Measurements from ENCODE around the gene KRTAP10-5. TPM values are rescaled to one million over a fixed set of nuclear protein-coding genes. Genes with fewer than 3 reads are reported as not detected.

Gene KRTAP10-5
- total and polyA plus RNA-seq, 10 donors, result not detected

DNA sequence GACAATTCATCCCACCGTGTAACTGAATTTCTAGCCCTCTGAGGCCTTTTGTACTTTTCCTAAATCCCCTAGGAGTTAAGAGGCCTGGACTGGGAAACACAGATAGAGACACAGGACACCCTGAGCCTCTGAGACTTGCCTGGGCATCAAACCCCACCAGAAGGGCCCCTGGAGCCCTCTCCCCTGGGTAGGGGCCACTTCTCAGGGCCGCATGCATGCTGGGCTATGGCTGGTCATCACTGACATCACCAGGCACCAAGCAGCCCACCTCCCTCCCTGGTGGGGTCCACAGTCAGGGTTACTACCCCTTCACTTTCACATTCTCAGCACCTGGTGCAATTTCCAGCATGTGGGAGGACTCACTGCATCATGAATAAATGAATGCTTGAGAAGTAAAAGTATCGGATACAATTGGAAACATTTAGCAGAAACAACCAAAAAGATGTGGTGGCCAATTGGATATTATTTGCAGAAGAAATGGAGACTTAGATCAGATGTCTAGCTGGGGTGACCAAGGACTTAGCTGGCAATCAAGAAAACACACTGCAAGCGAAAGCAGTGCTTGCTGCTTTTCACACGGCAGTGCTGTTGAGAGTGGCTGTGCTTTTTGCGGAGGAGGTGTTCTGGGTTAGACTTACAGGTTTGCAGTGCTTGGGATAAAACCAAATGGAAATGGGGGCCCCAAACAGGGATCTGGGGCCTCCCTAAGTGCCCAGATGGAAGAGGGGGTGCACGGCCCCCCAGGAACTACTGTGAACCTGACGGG is 19.0 kb upstream of the KRTAP10-5 start:
- H3K4me1 ChIP-seq, result no peaks in the 10 kb centered on the region
- intact Hi-C loops (cut with DNase I; ENCODE audit: low total_unique reads), result loop anchor here (5.0 kb wide), 1 partner anchor 133 kb away; no protein-coding TSS in a partner anchor
- peaks cover 0 to 14% (median 4%) of the 10 kb centered on the region in 8 donors for H3K9me3 ChIP-seq
- H3K27me3 ChIP-seq (replicated peaks in 1 of 7), result peaks cover 0 to 46% (median 21%) of the 10 kb centered on the region in 7 donors
- no peak for DNase-seq
- H3K4me3 ChIP-seq, result no peak overlapping the region
- TF ChIP-seq POLR2AphosphoS5 (IDR thresholded peaks at IDR 0.05), result no peak
- TF ChIP-seq POLR2A (IDR thresholded peaks at IDR 0.05), result no peak
- TF ChIP-seq, protein P1, sequence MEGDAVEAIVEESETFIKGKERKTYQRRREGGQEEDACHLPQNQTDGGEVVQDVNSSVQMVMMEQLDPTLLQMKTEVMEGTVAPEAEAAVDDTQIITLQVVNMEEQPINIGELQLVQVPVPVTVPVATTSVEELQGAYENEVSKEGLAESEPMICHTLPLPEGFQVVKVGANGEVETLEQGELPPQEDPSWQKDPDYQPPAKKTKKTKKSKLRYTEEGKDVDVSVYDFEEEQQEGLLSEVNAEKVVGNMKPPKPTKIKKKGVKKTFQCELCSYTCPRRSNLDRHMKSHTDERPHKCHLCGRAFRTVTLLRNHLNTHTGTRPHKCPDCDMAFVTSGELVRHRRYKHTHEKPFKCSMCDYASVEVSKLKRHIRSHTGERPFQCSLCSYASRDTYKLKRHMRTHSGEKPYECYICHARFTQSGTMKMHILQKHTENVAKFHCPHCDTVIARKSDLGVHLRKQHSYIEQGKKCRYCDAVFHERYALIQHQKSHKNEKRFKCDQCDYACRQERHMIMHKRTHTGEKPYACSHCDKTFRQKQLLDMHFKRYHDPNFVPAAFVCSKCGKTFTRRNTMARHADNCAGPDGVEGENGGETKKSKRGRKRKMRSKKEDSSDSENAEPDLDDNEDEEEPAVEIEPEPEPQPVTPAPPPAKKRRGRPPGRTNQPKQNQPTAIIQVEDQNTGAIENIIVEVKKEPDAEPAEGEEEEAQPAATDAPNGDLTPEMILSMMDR (IDR thresholded peaks at IDR 0.05 in 8 of 11, conservative IDR thresholded peaks at IDR 0.05 in 3 of 11), result no peak
- no peak overlapping the region for H3K27ac ChIP-seq
- WGBS, 5 donors, result 79 to 90% (median 88%) methylated on average over 8 of the region's 8 CpGs
- H3K36me3 ChIP-seq, result no peaks in the 10 kb centered on the region

DNA sequence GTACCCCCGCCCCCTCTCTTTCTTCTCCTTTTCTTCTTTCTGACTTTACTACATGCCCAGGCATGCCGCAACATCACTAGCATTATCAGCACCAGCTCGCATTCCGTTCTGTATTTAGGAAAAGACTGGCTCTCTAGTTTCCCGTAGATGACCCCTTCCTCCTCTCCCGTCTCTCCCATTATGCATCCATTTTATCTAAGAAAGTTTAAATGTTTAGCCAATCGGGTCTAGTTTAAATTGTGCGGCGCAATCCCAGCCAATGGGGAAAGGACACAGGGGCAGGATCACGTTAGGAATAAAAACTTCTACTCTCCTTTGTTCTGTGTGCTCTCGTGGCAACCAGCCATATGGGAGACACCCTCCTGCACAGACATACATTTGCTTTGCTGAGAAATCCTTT is 17.7 kb upstream of the KRTAP10-5 start:
- DNase-seq, result no peak
- 80 to 88% (median 83%) methylated on average over 11 of the region's 11 CpGs for WGBS, 5 donors
- intact Hi-C loops (cut with DNase I; ENCODE audit: low total_unique reads), result no loop called here
- no peak overlapping the region for H3K4me3 ChIP-seq
- peaks cover 0 to 11% (median 0%) of the 10 kb centered on the region in 8 donors for H3K9me3 ChIP-seq
- TF ChIP-seq POLR2A (IDR thresholded peaks at IDR 0.05), result no peak
- TF ChIP-seq POLR2AphosphoS5 (IDR thresholded peaks at IDR 0.05), result no peak
- TF ChIP-seq, protein P1 (IDR thresholded peaks at IDR 0.05 in 8 of 11, conservative IDR thresholded peaks at IDR 0.05 in 3 of 11), result no peak
- H3K4me1 ChIP-seq, result no peaks in the 10 kb centered on the region
- H3K36me3 ChIP-seq, result no peaks in the 10 kb centered on the region
- H3K27ac ChIP-seq, result no peak overlapping the region
- H3K27me3 ChIP-seq (replicated peaks in 1 of 7), result peaks cover 0 to 38% (median 14%) of the 10 kb centered on the region in 7 donors

DNA sequence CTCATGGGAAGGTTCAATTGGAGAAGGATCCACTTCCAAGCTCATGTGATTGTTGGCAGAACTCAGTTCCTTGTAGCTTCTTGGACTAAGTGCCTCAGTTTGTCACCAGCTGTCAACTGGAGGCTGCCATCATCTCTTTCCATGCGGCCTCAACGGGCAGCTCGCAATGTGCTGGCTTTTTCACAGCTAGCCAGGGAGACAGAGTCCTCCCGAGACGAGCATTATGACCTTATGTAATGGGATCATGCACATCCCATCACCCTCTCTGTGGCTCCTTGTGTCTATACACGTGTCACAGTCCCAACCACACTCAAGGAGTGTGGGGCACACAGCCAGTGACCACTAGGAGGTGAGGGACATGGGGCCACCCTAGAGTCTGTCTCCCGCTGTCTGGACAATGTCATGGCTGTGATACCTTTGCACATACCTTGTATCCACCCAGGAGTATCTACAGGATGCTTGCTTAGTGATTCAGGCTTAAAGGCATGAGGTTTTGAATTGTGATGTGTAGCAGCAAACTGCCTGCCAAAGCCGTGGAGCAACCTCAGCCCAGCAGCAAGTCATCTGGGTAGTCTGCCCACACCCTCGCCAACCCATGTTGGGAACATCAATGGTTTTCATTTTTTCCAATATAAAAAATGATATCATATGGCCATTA is 15.8 kb upstream of the KRTAP10-5 start:
- no peaks in the 10 kb centered on the region for H3K4me1 ChIP-seq
- WGBS, 5 donors, result 57 to 84% (median 82%) methylated on average over 9 of the region's 9 CpGs
- peaks cover 0 to 35% (median 3%) of the 10 kb centered on the region in 7 donors for H3K27me3 ChIP-seq (replicated peaks in 1 of 7)
- peaks cover 0 to 11% (median 0%) of the 10 kb centered on the region in 8 donors for H3K9me3 ChIP-seq
- intact Hi-C loops (cut with DNase I; ENCODE audit: low total_unique reads), result no loop called here
- no peak for DNase-seq
- no peak overlapping the region for H3K4me3 ChIP-seq
- H3K36me3 ChIP-seq, result no peaks in the 10 kb centered on the region
- no peak for TF ChIP-seq POLR2AphosphoS5 (IDR thresholded peaks at IDR 0.05)
- TF ChIP-seq POLR2A (IDR thresholded peaks at IDR 0.05), result no peak
- TF ChIP-seq, protein P1 (IDR thresholded peaks at IDR 0.05 in 8 of 11, conservative IDR thresholded peaks at IDR 0.05 in 3 of 11), result no peak
- H3K27ac ChIP-seq, result no peak overlapping the region

DNA sequence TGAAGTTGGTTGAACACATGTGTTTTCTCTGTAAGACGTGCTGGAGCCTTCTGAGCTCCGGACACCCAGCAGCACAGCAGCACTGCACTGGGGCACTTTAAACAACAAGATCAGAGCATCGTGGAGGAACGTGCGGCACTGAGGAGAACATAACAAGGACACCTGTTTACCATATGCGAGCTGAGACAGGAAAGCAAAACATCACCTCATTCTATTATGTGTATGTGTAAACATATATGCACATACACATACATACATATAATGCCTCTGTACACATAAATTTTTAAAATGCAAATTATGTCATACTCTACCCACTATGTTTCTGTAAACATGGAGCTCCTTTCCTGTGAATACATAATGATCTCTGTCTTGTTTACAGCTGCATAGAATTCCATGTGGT is 15.1 kb upstream of the KRTAP10-5 start:
- Histone ChIP-seq H3K4me3 (no peak overlapping the region), H3K9me3 (peaks cover 0 to 11% (median 0%) of the 10 kb centered on the region in 8 donors), H3K36me3 (no peaks in the 10 kb centered on the region), H3K4me1 (no peaks in the 10 kb centered on the region), H3K27me3 (replicated peaks in 1 of 7) (peaks cover 0 to 39% (median under 1%) of the 10 kb centered on the region in 7 donors), H3K27ac (no peak overlapping the region)
- intact Hi-C loops (cut with DNase I; ENCODE audit: low total_unique reads), result no loop called here
- TF ChIP-seq POLR2A (IDR thresholded peaks at IDR 0.05) (no peak), POLR2AphosphoS5 (IDR thresholded peaks at IDR 0.05) (no peak)
- TF ChIP-seq, protein P1 (IDR thresholded peaks at IDR 0.05 in 8 of 11, conservative IDR thresholded peaks at IDR 0.05 in 3 of 11), result no peak
- DNase-seq, result no peak
- 78 to 91% (median 86%) methylated on average over 6 of the region's 6 CpGs for WGBS, 5 donors
